Testis (tissue), 2 donors: ENCODE data around the gene CDKN1C.

Source experiments
- POLR2A ChIP-seq: fragments of 450-650 bp; IDR thresholded peaks from one replicate; pipeline ENCODE4 v1.6.1; 2017; ENCODE audit warnings: antibody characterized with exemption, mild to moderate bottlenecking, moderate library complexity
- TF ChIP-seq, protein P1 (sequence below), 3 experiments: fragments of 450-650 bp in 2 of 3; fragments of 200-600 bp in 1 of 3; sonication (generic) in 1 of 3; IDR thresholded peaks; one replicate each; pipeline ENCODE4 v1.5.1; 2016 to 2019; ENCODE audit warnings: antibody characterized with exemption in 3 of 3, mild to moderate bottlenecking in 2 of 3, moderate library complexity in 1 of 3

DNA sequence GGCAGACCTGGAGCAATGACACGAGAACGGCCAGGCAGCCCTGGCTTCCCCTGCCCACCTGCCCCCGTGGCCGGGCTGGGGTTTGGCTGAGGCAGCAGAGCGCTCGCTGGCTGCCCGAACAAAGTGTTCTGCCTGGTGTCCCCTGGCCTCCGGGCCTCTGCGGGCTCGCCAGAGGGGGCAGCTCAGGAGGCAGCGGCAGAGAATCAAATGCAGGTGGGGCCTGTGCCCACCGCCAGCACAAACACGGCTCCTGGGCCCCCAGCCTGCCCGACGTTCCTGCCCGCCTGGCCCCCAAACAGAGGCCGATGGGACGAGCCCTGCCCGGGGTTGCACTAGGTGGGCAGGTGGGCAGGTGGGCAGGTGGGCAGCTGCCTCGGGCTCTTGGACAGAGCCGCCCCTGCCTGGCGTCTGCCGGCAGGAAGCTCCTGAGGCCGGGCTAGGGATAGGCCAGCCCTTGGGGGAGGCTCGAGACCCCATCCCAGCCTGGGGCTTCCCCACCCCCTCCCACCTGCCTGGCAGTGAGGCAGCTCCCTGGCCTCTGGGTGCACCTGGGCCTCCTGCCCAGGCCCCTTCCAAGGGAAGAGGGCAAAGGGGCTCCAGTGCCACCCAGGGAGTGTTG is 46.8 kb downstream of the CDKN1C start:
- TF ChIP-seq POLR2A = no peak
- TF ChIP-seq, protein P1, sequence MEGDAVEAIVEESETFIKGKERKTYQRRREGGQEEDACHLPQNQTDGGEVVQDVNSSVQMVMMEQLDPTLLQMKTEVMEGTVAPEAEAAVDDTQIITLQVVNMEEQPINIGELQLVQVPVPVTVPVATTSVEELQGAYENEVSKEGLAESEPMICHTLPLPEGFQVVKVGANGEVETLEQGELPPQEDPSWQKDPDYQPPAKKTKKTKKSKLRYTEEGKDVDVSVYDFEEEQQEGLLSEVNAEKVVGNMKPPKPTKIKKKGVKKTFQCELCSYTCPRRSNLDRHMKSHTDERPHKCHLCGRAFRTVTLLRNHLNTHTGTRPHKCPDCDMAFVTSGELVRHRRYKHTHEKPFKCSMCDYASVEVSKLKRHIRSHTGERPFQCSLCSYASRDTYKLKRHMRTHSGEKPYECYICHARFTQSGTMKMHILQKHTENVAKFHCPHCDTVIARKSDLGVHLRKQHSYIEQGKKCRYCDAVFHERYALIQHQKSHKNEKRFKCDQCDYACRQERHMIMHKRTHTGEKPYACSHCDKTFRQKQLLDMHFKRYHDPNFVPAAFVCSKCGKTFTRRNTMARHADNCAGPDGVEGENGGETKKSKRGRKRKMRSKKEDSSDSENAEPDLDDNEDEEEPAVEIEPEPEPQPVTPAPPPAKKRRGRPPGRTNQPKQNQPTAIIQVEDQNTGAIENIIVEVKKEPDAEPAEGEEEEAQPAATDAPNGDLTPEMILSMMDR (IDR thresholded peaks at IDR 0.05) = no peak
